ENCODE measurements around the gene FBXL3. TPM values are rescaled to one million over a fixed set of nuclear protein-coding genes. Genes with fewer than 3 reads are reported as not detected.

Gene FBXL3
- total RNA-seq, 4 donors from 2014 or later, result 76.9 to 118 (median 80.5) TPM

DNA sequence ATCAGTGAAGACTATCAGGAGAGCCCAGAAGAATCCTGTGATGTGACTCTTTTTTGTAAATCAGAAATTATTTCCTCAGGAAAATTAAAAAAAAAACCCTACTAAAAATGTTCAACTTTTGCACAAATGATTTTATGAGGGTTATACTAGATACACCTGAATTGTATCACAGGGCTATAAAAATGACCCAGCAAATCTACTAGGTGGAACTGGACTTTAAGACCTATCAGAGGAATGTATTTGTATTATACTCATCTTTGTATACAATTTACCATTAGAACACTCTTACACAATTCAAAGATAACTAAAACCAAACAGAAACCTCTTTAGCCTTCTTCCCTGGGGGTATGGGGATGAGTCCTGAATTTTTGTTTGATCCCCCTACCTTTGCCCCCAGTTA is 7.2 kb downstream of the FBXL3 start:
- H3K4me1 ChIP-seq, result peaks cover 75 to 98% (median 87%) of the 10 kb centered on the region in 4 donors
- intact Hi-C loops (cut with DNase I), result loop anchor here (10.0 kb wide), 1 partner anchor 305 kb away; the partner anchor contains the start of gene MYCBP2
- no peak for DNase-seq (ENCODE audit: extremely low spot score)

DNA sequence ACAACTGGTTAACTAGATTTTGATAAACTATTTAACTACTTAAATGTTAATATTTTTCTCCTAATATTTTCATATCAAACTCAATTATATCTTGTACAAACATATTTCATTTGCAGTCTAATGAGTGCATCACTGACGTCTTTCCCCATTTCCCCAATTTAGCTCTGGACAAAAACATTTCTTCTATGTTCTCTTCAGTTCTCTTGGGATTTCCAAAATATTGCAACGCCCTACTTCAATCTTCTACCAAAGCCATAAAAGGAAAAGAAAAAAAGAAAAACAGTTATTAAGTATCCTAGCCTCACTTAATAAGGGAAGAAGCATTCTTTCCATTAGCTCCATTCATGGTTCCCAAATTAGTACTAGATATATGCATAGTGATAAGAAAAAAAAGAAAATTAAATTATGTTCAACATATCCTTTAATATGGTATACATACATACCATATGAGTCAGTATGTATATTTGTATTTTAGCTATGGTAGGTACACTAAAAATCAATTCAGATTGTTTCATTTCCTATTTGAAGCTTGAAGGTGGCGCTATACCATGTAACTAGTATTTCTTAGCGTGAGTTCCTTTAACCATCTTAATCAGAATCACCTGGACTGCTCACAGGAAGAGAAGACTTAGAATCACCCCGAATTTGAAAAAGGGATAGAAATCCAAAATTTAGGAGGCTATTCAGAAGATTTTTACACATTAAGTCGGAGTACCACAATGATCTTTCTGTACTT is 9.9 kb downstream of the FBXL3 start:
- H3K36me3 ChIP-seq, result peaks cover 21 to 65% (median 53%) of the 10 kb centered on the region in 4 donors
- H3K27me3 ChIP-seq, result no peaks in the 10 kb centered on the region
- peak overlapping the region; percentile 28 to 73 (median 52) for H3K27ac ChIP-seq (replicated peaks in 1 of 4)
- no peaks in the 10 kb centered on the region for H3K9me3 ChIP-seq
- 84% methylated on average over 6 of the region's 6 CpGs for WGBS
- TF ChIP-seq POLR2AphosphoS5 (IDR thresholded peaks at IDR 0.05) (no peak), POLR2A (IDR thresholded peaks at IDR 0.05; ENCODE audit: low read depth) (no peak), EP300 (IDR thresholded peaks at IDR 0.05) (no peak)
- TF ChIP-seq, protein P1, sequence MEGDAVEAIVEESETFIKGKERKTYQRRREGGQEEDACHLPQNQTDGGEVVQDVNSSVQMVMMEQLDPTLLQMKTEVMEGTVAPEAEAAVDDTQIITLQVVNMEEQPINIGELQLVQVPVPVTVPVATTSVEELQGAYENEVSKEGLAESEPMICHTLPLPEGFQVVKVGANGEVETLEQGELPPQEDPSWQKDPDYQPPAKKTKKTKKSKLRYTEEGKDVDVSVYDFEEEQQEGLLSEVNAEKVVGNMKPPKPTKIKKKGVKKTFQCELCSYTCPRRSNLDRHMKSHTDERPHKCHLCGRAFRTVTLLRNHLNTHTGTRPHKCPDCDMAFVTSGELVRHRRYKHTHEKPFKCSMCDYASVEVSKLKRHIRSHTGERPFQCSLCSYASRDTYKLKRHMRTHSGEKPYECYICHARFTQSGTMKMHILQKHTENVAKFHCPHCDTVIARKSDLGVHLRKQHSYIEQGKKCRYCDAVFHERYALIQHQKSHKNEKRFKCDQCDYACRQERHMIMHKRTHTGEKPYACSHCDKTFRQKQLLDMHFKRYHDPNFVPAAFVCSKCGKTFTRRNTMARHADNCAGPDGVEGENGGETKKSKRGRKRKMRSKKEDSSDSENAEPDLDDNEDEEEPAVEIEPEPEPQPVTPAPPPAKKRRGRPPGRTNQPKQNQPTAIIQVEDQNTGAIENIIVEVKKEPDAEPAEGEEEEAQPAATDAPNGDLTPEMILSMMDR (IDR thresholded peaks at IDR 0.05), result no peak
- H3K4me3 ChIP-seq, result no peak overlapping the region
- DNase-seq (ENCODE audit: extremely low spot score), result no peak
- peaks cover 58 to 80% (median 75%) of the 10 kb centered on the region in 4 donors for H3K4me1 ChIP-seq
- intact Hi-C loops (cut with DNase I), result no loop called here

More for the DNA sequence above, 7.2 kb downstream of the FBXL3 start:
- Histone ChIP-seq H3K4me3 (no peak overlapping the region), H3K36me3 (peaks cover 2 to 38% (median 28%) of the 10 kb centered on the region in 4 donors), H3K27me3 (no peaks in the 10 kb centered on the region), H3K9me3 (no peaks in the 10 kb centered on the region), H3K27ac (replicated peaks in 1 of 4) (no peak overlapping the region)
- TF ChIP-seq POLR2A (IDR thresholded peaks at IDR 0.05; ENCODE audit: low read depth), result no peak

DNA sequence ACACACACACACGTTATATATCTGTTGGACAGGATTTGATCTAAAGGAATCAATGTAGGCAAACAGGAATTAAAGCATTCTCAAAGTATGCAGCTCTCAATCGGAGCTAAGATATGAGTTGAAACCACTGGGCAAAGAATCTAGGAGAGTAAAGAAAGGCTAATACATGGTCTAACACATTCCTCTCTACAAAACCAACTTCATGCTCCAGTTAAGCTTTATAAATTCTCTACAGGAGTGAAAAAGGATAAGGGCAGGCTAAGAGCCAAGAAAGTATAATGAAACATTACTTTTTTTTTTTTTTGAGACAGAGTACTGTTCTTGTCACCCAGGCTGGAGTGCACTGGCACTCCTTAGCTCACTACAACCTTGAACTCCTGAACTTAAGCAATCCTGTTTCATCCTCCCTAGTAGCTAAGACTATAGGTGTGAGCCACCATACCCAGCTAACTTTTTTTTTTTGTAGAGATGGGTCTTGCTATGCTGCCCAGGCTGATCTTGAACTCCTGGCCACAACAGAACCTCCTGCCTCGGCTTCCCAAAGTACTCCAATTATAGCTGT is 10.6 kb downstream of the FBXL3 start:
- Histone ChIP-seq H3K27me3 (no peaks in the 10 kb centered on the region), H3K4me3 (no peak overlapping the region), H3K36me3 (peaks cover 21 to 72% (median 60%) of the 10 kb centered on the region in 4 donors), H3K27ac (replicated peaks in 1 of 4) (peak overlapping the region; percentile 28 to 73 (median 52)), H3K9me3 (no peaks in the 10 kb centered on the region), H3K4me1 (peaks cover 52 to 73% (median 68%) of the 10 kb centered on the region in 4 donors)
- TF ChIP-seq EP300 (IDR thresholded peaks at IDR 0.05) (no peak), POLR2AphosphoS5 (IDR thresholded peaks at IDR 0.05) (no peak), POLR2A (IDR thresholded peaks at IDR 0.05; ENCODE audit: low read depth) (no peak)
- TF ChIP-seq, protein P1 (IDR thresholded peaks at IDR 0.05), result no peak
- 82% methylated on average over 3 of the region's 3 CpGs for WGBS
- intact Hi-C loops (cut with DNase I), result no loop called here
- no peak for DNase-seq (ENCODE audit: extremely low spot score)

DNA sequence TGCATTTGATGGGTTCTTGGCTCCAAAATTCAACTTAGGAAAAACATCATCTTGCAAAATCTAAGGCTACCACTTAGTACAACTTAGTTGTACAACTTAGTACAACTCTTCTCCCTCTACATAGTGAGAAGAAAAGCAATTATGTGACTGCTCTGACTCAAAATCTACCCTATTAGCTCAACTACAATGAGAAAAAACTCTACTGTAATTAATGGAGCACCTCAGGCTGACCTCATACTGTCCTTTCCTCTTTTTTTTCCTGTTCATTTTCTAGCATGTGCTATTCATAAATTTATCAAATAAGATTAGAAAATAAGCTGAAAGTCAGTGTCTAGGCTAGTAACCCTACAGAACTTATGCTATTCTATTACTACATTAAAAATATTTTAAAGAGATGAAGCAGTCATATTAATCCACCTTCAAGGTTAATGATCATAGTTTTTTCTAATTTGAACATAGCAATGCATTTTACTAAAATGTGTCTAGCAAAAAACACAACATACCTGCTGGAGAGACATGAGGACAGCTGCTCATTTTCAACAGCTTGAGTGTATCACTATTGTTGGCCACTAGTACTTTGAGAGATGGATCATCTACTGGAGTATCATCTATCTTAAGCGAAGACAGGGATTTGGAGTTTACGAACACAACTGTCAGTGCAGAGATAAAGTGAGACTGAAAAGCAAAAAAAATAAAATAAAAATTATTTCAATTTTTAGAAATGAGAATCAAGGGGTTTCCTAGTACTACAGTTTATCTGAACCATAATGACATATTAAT is 11.9 kb downstream of the FBXL3 start:
- no peak for DNase-seq (ENCODE audit: extremely low spot score)
- Histone ChIP-seq H3K27me3 (no peaks in the 10 kb centered on the region), H3K4me3 (no peak overlapping the region), H3K36me3 (peaks cover 31 to 85% (median 71%) of the 10 kb centered on the region in 4 donors), H3K27ac (replicated peaks in 1 of 4) (peak overlapping the region in 2 of 4 donors; percentile 24 to 39), H3K4me1 (peaks cover 39 to 67% (median 56%) of the 10 kb centered on the region in 4 donors), H3K9me3 (no peaks in the 10 kb centered on the region)
- WGBS, result 82% methylated on average over 2 of the region's 2 CpGs
- TF ChIP-seq, protein P1 (IDR thresholded peaks at IDR 0.05), result no peak
- no peak for TF ChIP-seq EP300 (IDR thresholded peaks at IDR 0.05)
- TF ChIP-seq POLR2AphosphoS5 (IDR thresholded peaks at IDR 0.05), result no peak
- TF ChIP-seq POLR2A (IDR thresholded peaks at IDR 0.05; ENCODE audit: low read depth), result no peak
- intact Hi-C loops (cut with DNase I), result no loop called here
